Measurements from ENCODE around the gene TNFRSF4.

The TNFRSF4 gene

DNA sequence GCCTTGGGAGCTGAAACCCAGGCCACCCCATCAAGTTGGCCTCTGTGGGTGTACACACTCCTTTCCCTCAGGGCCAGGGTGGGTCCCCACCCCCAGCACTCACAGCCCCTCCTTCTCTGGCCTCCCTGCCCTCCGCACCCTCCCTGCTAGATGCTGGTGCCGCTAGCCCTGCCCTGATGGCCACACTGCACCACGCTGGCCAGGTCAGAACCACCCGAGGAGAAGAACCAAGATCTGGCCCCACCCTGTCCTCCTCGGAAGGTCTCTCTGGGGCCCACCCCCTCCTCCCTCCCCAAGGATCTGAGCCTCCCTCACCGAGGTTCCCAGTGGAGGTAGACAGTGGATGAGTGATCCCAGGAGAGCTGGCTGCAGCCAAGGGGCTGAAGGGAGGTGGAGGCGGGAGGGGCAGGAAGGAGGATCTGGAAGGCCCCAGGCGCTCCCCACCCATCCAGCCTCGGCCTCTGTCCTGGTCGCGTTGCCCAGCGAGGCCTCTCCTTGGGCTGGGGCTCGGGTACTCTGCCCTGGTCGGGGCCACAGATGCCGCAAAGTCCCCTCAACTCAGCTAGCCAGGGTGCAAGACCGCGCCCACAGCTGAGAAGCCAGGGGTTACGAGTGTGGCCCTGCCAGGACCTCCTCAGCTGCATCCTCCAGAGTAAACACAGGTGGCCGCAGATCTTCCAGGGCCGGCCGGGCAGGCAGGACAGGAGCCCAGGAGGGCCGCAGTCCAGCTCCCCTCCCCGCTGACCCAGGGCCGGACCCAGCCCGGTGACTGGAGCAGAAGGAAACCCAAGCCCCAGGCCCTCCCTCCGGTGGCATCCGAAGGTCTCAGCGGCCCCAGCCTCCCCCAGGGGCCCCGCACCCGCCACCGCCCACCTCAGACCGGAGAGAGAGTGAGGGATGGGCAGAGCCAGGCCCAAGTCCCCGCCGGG, 23.3 kb upstream of the TNFRSF4 start:
- DNase-seq (ENCODE audit: low spot score) = no peak
- TF ChIP-seq, protein P1, sequence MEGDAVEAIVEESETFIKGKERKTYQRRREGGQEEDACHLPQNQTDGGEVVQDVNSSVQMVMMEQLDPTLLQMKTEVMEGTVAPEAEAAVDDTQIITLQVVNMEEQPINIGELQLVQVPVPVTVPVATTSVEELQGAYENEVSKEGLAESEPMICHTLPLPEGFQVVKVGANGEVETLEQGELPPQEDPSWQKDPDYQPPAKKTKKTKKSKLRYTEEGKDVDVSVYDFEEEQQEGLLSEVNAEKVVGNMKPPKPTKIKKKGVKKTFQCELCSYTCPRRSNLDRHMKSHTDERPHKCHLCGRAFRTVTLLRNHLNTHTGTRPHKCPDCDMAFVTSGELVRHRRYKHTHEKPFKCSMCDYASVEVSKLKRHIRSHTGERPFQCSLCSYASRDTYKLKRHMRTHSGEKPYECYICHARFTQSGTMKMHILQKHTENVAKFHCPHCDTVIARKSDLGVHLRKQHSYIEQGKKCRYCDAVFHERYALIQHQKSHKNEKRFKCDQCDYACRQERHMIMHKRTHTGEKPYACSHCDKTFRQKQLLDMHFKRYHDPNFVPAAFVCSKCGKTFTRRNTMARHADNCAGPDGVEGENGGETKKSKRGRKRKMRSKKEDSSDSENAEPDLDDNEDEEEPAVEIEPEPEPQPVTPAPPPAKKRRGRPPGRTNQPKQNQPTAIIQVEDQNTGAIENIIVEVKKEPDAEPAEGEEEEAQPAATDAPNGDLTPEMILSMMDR (IDR thresholded peaks at IDR 0.05; ENCODE audit: borderline replicate concordance, control extremely low read depth, extremely low read depth, insufficient read depth, missing control alignments) = no peak
- in situ Hi-C loops (cut with MboI; ENCODE audit: low sequenced_read_pairs, unreplicated experiment) = no loop called here

DNA sequence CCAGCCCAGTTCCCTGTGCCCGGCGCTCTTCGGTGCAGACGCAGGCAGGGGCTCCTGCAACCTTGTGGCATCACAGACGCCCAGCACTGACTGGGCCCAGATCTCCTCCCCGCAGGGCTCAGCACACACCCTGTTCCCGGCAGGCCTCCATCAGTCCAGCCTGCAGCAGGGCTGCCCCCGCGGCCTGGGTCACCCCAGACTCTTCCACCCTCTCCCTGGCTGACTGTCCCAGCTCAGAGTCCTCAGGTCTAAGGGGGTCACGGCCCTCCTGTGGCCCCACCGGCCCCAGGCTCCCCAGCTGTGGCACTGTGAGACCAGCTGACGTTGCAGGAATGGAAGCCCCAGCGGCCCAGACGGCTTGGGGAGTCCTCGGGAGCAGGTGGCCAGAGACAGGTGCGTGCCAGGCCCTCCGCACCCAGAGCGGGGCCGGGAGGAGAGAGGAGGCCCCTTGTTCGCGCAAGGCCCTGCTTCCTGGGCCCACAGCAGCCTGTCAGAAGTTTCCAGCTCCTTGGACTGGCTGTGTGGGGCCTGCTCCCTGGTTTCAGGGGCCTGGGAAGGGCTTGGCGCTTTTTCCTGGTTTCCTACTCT, 22.3 kb upstream of the TNFRSF4 start:
- DNase-seq (ENCODE audit: low spot score) = no peak
- in situ Hi-C loops (cut with MboI; ENCODE audit: low sequenced_read_pairs, unreplicated experiment) = no loop called here
- TF ChIP-seq, protein P1 (IDR thresholded peaks at IDR 0.05; ENCODE audit: borderline replicate concordance, control extremely low read depth, extremely low read depth, insufficient read depth, missing control alignments) = no peak

DNA sequence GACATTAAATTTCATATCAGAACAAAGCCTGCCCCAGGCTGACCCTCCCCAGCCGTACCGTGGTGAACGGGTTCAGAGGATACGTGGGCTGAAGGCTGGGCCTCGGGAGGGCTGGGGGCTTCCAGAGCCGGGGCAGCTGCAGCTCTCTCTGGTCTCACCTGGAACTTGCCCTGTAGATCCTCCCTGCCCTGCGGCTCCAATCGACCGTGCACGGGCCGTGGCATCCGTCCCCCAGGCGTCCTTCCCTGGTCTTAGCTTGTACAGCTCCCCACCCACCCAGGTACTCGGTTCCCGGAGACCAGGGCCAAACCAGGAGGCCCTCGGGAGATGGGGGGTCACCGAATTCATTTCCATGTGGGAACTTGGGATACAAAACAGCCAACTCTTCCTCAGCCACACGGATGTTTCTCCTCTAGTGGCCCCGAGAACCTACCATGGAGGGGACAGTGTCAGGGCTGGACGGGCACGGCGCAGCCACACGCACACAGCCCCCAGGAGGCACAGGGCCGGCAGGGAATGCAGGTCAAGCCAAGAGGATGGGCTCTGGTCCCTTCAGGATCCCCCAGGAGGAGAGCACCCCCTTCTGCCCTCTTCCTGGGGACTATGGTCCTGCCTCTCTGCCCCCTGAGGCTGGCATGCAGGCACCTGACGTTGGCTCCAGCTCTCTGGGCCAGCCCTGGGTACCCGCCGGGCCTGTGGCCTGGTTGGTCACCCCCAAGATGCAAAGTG, 21.2 kb upstream of the TNFRSF4 start:
- DNase-seq (ENCODE audit: low spot score) = no peak
- TF ChIP-seq, protein P1 (IDR thresholded peaks at IDR 0.05; ENCODE audit: borderline replicate concordance, control extremely low read depth, extremely low read depth, insufficient read depth, missing control alignments) = no peak
- in situ Hi-C loops (cut with MboI; ENCODE audit: low sequenced_read_pairs, unreplicated experiment) = no loop called here

DNA sequence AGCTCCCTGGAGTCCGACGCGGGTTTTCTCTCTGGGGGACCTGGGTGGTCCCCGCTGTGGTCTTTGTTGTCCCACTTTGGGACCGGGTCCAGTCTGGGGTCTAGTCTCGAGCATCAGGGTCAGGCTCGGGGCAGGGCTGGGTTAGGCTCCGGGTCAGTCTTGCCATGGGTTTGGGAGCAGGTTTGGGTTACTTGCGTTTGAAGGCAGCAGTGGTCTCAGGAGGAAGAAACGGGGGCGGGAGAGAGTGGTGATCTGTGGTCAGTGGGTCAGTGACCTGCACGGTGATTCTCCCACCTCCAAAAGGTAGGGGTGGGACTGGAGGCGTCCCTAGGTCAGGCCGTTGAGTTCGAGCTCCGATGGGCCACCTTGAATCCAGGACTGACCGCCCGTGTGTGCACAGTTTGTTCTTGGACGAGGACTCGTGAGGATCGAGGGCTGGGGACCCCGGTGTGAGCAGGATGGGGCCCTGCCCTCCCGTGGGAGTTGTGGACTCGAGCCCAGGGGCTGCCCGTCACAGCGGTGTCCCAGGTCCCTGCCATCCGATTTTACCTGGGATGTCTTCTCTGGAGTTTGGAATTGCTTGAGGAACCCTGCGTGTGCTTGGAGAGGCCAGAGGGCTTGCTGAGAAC, 20.3 kb upstream of the TNFRSF4 start:
- no peak for DNase-seq (ENCODE audit: low spot score)
- TF ChIP-seq, protein P1 (IDR thresholded peaks at IDR 0.05; ENCODE audit: borderline replicate concordance, control extremely low read depth, extremely low read depth, insufficient read depth, missing control alignments) = no peak
- in situ Hi-C loops (cut with MboI; ENCODE audit: low sequenced_read_pairs, unreplicated experiment) = no loop called here

DNA sequence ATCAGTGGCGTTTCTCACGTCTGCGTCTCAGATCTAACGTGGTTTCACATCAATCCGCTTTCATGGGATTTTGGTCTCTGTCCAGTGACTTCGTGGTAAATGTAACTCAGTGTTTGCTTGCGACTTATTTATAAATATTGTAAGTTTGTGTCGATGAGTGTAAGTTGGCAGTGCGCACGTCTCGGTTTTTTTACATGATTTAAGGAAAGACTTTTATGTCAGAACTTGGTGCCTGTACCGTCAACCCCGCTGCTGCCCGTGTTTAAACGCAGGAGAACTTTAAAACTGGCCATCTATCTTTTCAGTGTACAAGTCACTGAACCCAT, 19.6 kb upstream of the TNFRSF4 start:
- DNase-seq (ENCODE audit: low spot score) = no peak
- in situ Hi-C loops (cut with MboI; ENCODE audit: low sequenced_read_pairs, unreplicated experiment) = no loop called here
- TF ChIP-seq, protein P1 (IDR thresholded peaks at IDR 0.05; ENCODE audit: borderline replicate concordance, control extremely low read depth, extremely low read depth, insufficient read depth, missing control alignments) = no peak

Data from GM13976 (cell line).